Measurements from ENCODE around the gene NCOA7. TPM values are rescaled to one million over a fixed set of nuclear protein-coding genes. Genes with fewer than 3 reads are reported as not detected.

NCOA7 gene
- total and polyA plus RNA-seq, 9 of the 15 experiments (the other 6 are each of a cell fraction or from before 2014, with no cell fraction given) = 5.8 to 14.6 (median 9.3) TPM

- TF ChIP-seq ZBED1 (IDR thresholded peaks at IDR 0.05) (no peak), POLR3A (IDR thresholded peaks at IDR 0.05; ENCODE audit: borderline replicate concordance, extremely low read depth, insufficient read depth, insufficient read length) (no peak)
Measured at GRCh38 chr6:125807293-125807692, 16.5 kb downstream of the NCOA7 start (continued).

GRCh38 chr6:125808060-125808459 is 17.3 kb downstream of the NCOA7 start:
- no peak for ATAC-seq
- TF ChIP-seq ZFP30 (CRISPR knock-in tag; IDR thresholded peaks at IDR 0.05; ENCODE audit: borderline replicate concordance) (no peak), CTBP1 (IDR thresholded peaks at IDR 0.05; ENCODE audit: borderline replicate concordance) (no peak), SNIP1 (IDR thresholded peaks at IDR 0.05; ENCODE audit: low read depth) (no peak), FUS (optimal IDR thresholded peaks at IDR 0.05; ENCODE audit: low read depth, low read length) (no peak), ZNF280A (IDR thresholded peaks at IDR 0.05; ENCODE audit: low read depth, partially characterized antibody) (no peak), FOXA3 (CRISPR knock-in tag; conservative IDR thresholded peaks at IDR 0.05 in 1 of 2, IDR thresholded peaks at IDR 0.05 in 1 of 2) (no peak), PURB (CRISPR knock-in tag; IDR thresholded peaks at IDR 0.05; ENCODE audit: low read depth) (no peak), MTF1 (CRISPR knock-in tag; IDR thresholded peaks at IDR 0.05; ENCODE audit: borderline replicate concordance) (no peak), ID3 (CRISPR knock-in tag; IDR thresholded peaks at IDR 0.05) (no peak), ID3 (tag; IDR thresholded peaks at IDR 0.05) (no peak), KDM5B (IDR thresholded peaks at IDR 0.05; ENCODE audit: insufficient replicate concordance, low read depth, low read length) (no peak), SMAD4 (CRISPR knock-in tag; conservative IDR thresholded peaks at IDR 0.05) (no peak), ZNF507 (tag; conservative IDR thresholded peaks at IDR 0.05) (no peak), ZBTB12 (CRISPR knock-in tag; IDR thresholded peaks at IDR 0.05) (no peak), ZNF785 (CRISPR knock-in tag; IDR thresholded peaks at IDR 0.05) (no peak), IRF9 (tag; IDR thresholded peaks at IDR 0.05) (no peak), SMAD2 (IDR thresholded peaks at IDR 0.05; ENCODE audit: low read depth, low read length) (no peak)

More at GRCh38 chr6:125808060-125808459, 17.3 kb downstream of the NCOA7 start:
- in situ Hi-C loops (cut with MboI) = no loop called here
- no peak for FAIRE-seq
- intact Hi-C loops (cut with micrococcal nuclease) = no loop called here
- Histone ChIP-seq H3K4me2 (ENCODE audit: insufficient read depth, low read length) (no peak overlapping the region), H3K27me3 (ENCODE audit: control insufficient read depth in 2 of 2, insufficient read depth in 2 of 2, low read length in 2 of 2) (no peaks in the 10 kb centered on the region), H3K9me3 (replicated peaks; ENCODE audit: control insufficient read depth, insufficient read depth, low read depth, low read length) (no peaks in the 10 kb centered on the region), H3K4me1 (replicated peaks in 1 of 2; ENCODE audit: control insufficient read depth in 2 of 2, insufficient read depth in 2 of 2, low read length in 2 of 2) (peaks cover 9 to 25% of the 10 kb centered on the region in 2 experiments; a peak in 4 of 5 replicates), H3K27ac (ENCODE audit: extremely low read depth, low read depth, low read length) (no peak overlapping the region), H3K9me1 (ENCODE audit: control insufficient read depth, insufficient read depth, low read length) (peaks cover 8% of the 10 kb centered on the region), H3K9ac (ENCODE audit: insufficient read depth in 1 of 2, low read depth in 2 of 2, low read length in 2 of 2) (no peak overlapping the region), H4K20me1 (replicated peaks; ENCODE audit: control insufficient read depth, insufficient read depth, low read length) (no peaks in the 10 kb centered on the region), H3K79me2 (ENCODE audit: control insufficient read depth, insufficient read depth, low read length) (peaks cover 11% of the 10 kb centered on the region; the same call in 2 of the 3 replicates), H2AFZ (ENCODE audit: low read depth, low read length) (no peak overlapping the region), H3K4me3 (no peak overlapping the region), H3K36me3 (ENCODE audit: control insufficient read depth, insufficient read depth, low read length) (peaks cover 6% of the 10 kb centered on the region; the same call in 1 of the 3 replicates)
- WGBS (ENCODE audit: insufficient coverage, low coverage, missing lambda C conversion rate) = 73% methylated on average over 4 of the region's 4 CpGs
- POLR2A ChIA-PET = interaction anchor here (1.3 kb wide), 1 partner anchor 17 kb away, joined by 4 read pairs; the partner anchor contains the start of gene NCOA7
- no TSS peak for BruUV-seq (replicated peaks)
- DNase-seq (ENCODE audit: extremely low read depth in 1 of 4, low spot score in 3 of 4) = no peak
- CTCF ChIA-PET (ENCODE audit: low intra/inter-chr PET ratio) = no interaction called here
